HG03442 (cell line): ENCODE measurements around the gene DIABLO.
"Not testable (repeated sequence)": the region's sequence is repeated elsewhere in the genome, so short reads cannot be mapped to it uniquely, and the experiment has no call there.

Source experiments
- ATAC-seq: cut with Tn5 transposase; IDR thresholded peaks from one replicate; pipeline ENCODE4 v1.9.1; 2021; ENCODE audit warnings: mild to moderate bottlenecking, moderate library complexity; ENCODE audit not compliant: unreplicated experiment

DIABLO gene

GRCh38 chr12:122190842-122191668 is 34.8 kb downstream of the DIABLO start:
- ATAC-seq, result no peak

GRCh38 chr12:122189626-122190475 is 36.0 kb downstream of the DIABLO start:
- no peak for ATAC-seq

- ATAC-seq, result no peak
Measured at GRCh38 chr12:122187466-122187865, 38.4 kb downstream of the DIABLO start.

GRCh38 chr12:122185494-122186082 is 40.3 kb downstream of the DIABLO start:
- no peak for ATAC-seq

GRCh38 chr12:122185079-122185478 is 40.8 kb downstream of the DIABLO start:
- no peak for ATAC-seq

GRCh38 chr12:122184517-122184916 is 41.3 kb downstream of the DIABLO start:
- no peak for ATAC-seq

- no peak for ATAC-seq
Measured at GRCh38 chr12:122183588-122183940, 42.3 kb downstream of the DIABLO start.

GRCh38 chr12:122182887-122183587 is 42.8 kb downstream of the DIABLO start, which contains the start of gene LRRC43:
Gene LRRC43 (plus strand): TSS chr12:122183123. CDS start chr12:122183145, 22 bp downstream.
- ATAC-seq, result no peak

- not testable (repeated sequence) for ATAC-seq
Measured at GRCh38 chr12:122176473-122176872, 49.4 kb downstream of the DIABLO start.

GRCh38 chr12:122174155-122174845 is 51.6 kb downstream of the DIABLO start, which contains the start of gene IL31:
Gene IL31 (minus strand): TSS chr12:122174221. CDS start chr12:122174172, 49 bp downstream.
- ATAC-seq, result no peak

- no peak for ATAC-seq
Measured at GRCh38 chr12:122172262-122172939, 53.5 kb downstream of the DIABLO start.

GRCh38 chr12:122171399-122171798 is 54.5 kb downstream of the DIABLO start:
- ATAC-seq, result no peak

GRCh38 chr12:122168492-122168891 is 57.4 kb downstream of the DIABLO start:
- no peak for ATAC-seq

GRCh38 chr12:122167356-122167925 is 58.4 kb downstream of the DIABLO start:
- no peak for ATAC-seq

GRCh38 chr12:122166422-122167349 is 59.2 kb downstream of the DIABLO start:
- ATAC-seq, result peak; percentile 45

GRCh38 chr12:122162976-122163375 is 62.9 kb downstream of the DIABLO start:
- no peak for ATAC-seq

- no peak for ATAC-seq
Measured at GRCh38 chr12:122161682-122162081, 64.2 kb downstream of the DIABLO start.

GRCh38 chr12:122160761-122161160 is 65.1 kb downstream of the DIABLO start:
- ATAC-seq, result no peak
